NCI-H1092 treated with DMSO at 0.1 percent for 48 hours (cell line): ENCODE data around the gene KRTAP10-7.
"Not testable (repeated sequence)": the region's sequence is repeated elsewhere in the genome, so short reads cannot be mapped to it uniquely, and the experiment has no call there.

Experiments used
- DNase-seq: peaks from one replicate; lab custom pipeline; 2025; lab: John Stamatoyannopoulos, UW

KRTAP10-7 gene

GRCh38 chr21:44612029-44612486 is 11.7 kb downstream of the KRTAP10-7 start, which contains the start of gene KRTAP10-8:
Gene KRTAP10-8, plus strand, starts transcription at chr21:44612079. Its CDS starts 22 bp downstream, at chr21:44612101.
- DNase-seq, result no peak

- DNase-seq, result no peak
Observed at GRCh38 chr21:44612669-44613229, 12.4 kb downstream of the KRTAP10-7 start.

GRCh38 chr21:44613386-44614155 is 13.2 kb downstream of the KRTAP10-7 start:
- DNase-seq, result no peak

GRCh38 chr21:44614161-44614631 is 13.8 kb downstream of the KRTAP10-7 start:
- no peak for DNase-seq

GRCh38 chr21:44614961-44615391 is 14.6 kb downstream of the KRTAP10-7 start:
- no peak for DNase-seq

GRCh38 chr21:44615466-44615865 is 15.1 kb downstream of the KRTAP10-7 start:
- no peak for DNase-seq

GRCh38 chr21:44615911-44616590 is 15.7 kb downstream of the KRTAP10-7 start:
- DNase-seq, result peak; percentile 27

- no peak for DNase-seq
Observed at GRCh38 chr21:44616591-44616926, 16.2 kb downstream of the KRTAP10-7 start.

GRCh38 chr21:44617071-44617501 is 16.7 kb downstream of the KRTAP10-7 start:
- DNase-seq, result no peak

- DNase-seq, result no peak
Observed at GRCh38 chr21:44618504-44618903, 18.1 kb downstream of the KRTAP10-7 start.

GRCh38 chr21:44618909-44619308 is 18.5 kb downstream of the KRTAP10-7 start:
- DNase-seq, result no peak

- DNase-seq, result no peak
Observed at GRCh38 chr21:44619886-44620285, 19.5 kb downstream of the KRTAP10-7 start.

- DNase-seq, result no peak
Observed at GRCh38 chr21:44623575-44623974, 23.2 kb downstream of the KRTAP10-7 start.

GRCh38 chr21:44625756-44626155 is 25.4 kb downstream of the KRTAP10-7 start:
- no peak for DNase-seq

- no peak for DNase-seq
Observed at GRCh38 chr21:44626262-44626661, 25.9 kb downstream of the KRTAP10-7 start.

GRCh38 chr21:44626673-44627143 is 26.3 kb downstream of the KRTAP10-7 start, which contains the start of gene KRTAP10-9:
Gene KRTAP10-9, plus strand, starts transcription at chr21:44627093. Its CDS starts 79 bp downstream, at chr21:44627172.
- DNase-seq, result no peak

GRCh38 chr21:44627181-44627822 is 26.9 kb downstream of the KRTAP10-7 start:
- not testable (repeated sequence) for DNase-seq

GRCh38 chr21:44627831-44628233 is 27.4 kb downstream of the KRTAP10-7 start:
- DNase-seq, result not testable (repeated sequence)

GRCh38 chr21:44628707-44629391 is 28.5 kb downstream of the KRTAP10-7 start:
- no peak for DNase-seq

GRCh38 chr21:44630440-44630839 is 30.0 kb downstream of the KRTAP10-7 start:
- no peak for DNase-seq

GRCh38 chr21:44632067-44632466 is 31.7 kb downstream of the KRTAP10-7 start:
- DNase-seq, result no peak
